ENCODE measurements around the gene LYPD5.

The LYPD5 gene

GRCh38 chr19:43762814-43763213, 39.4 kb downstream of the LYPD5 start:
- Mint-ChIP-seq H3K27me3 (no peaks in the 10 kb centered on the region), H3K9me3 (no peaks in the 10 kb centered on the region), H3K4me3 (no peak overlapping the region), H3K27ac (peak overlapping the region; percentile 23), H3K4me1 (peaks cover 77% of the 10 kb centered on the region), H3K36me3 (ENCODE audit: low read depth) (peaks cover 34% of the 10 kb centered on the region)
- DNase-seq (no peak), ATAC-seq (no peak)

DNA sequence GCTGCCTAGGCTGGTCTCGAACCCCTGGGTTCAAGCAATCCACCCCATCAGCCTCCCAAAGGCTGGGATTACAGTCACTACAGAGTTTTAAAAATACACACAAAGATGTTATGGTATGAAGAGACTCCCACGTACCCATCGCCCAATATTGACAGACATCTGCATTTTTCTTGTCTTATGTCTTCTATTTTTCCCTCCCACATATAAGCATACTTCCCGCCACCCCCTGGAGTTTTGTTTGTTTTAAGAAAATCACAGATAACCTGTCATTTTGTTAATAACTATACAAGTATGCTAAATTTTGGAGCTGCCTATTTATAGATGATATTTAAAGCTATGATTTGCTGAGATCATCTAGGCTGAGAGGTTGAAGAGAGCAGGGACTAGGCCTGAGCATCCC, 41.3 kb downstream of the LYPD5 start:
- H3K27ac Mint-ChIP-seq: no peak overlapping the region
- no peak overlapping the region for H3K4me3 Mint-ChIP-seq
- no peaks in the 10 kb centered on the region for H3K27me3 Mint-ChIP-seq
- H3K36me3 Mint-ChIP-seq (ENCODE audit: low read depth): peaks cover 29% of the 10 kb centered on the region
- ATAC-seq (no peak), DNase-seq (no peak)
- no peaks in the 10 kb centered on the region for H3K9me3 Mint-ChIP-seq
- peaks cover 75% of the 10 kb centered on the region for H3K4me1 Mint-ChIP-seq

DNA sequence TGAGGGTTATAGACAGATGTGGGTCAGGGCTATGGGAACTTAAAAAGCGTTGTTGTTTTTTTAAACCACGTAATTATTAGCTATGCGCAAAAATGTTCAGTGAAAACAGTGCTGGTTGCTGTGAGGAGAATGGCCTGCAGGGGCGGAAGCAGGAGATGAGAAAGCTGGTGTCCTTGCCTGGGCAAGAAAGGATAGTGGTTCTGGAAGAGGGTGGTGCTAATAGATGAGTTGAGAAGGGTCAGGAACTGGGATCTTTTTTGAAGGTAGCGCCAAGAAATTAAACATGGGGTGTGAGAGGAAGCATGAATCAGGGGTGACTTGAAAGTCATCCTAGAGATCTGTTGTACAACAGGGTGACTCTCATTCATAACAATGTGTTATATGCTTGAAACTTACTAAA, 42.7 kb downstream of the LYPD5 start:
- Mint-ChIP-seq H3K27me3 (peaks cover 8% of the 10 kb centered on the region), H3K27ac (no peak overlapping the region)

GRCh38 chr19:43755256-43755801, 46.9 kb downstream of the LYPD5 start:
- Mint-ChIP-seq H3K4me1 (peaks cover 76% of the 10 kb centered on the region), H3K27ac (peak overlapping the region; percentile 100), H3K27me3 (peaks cover 9% of the 10 kb centered on the region), H3K36me3 (ENCODE audit: low read depth) (peaks cover 41% of the 10 kb centered on the region), H3K4me3 (peak overlapping the region; percentile 99), H3K9me3 (no peaks in the 10 kb centered on the region)
- ATAC-seq: no peak
- peak; percentile 87 for DNase-seq

More for the DNA sequence above, 42.7 kb downstream of the LYPD5 start:
- Mint-ChIP-seq H3K9me3 (no peaks in the 10 kb centered on the region), H3K4me1 (peaks cover 74% of the 10 kb centered on the region), H3K36me3 (ENCODE audit: low read depth) (peaks cover 30% of the 10 kb centered on the region), H3K4me3 (no peak overlapping the region)
- no peak for ATAC-seq
- no peak for DNase-seq

DNA sequence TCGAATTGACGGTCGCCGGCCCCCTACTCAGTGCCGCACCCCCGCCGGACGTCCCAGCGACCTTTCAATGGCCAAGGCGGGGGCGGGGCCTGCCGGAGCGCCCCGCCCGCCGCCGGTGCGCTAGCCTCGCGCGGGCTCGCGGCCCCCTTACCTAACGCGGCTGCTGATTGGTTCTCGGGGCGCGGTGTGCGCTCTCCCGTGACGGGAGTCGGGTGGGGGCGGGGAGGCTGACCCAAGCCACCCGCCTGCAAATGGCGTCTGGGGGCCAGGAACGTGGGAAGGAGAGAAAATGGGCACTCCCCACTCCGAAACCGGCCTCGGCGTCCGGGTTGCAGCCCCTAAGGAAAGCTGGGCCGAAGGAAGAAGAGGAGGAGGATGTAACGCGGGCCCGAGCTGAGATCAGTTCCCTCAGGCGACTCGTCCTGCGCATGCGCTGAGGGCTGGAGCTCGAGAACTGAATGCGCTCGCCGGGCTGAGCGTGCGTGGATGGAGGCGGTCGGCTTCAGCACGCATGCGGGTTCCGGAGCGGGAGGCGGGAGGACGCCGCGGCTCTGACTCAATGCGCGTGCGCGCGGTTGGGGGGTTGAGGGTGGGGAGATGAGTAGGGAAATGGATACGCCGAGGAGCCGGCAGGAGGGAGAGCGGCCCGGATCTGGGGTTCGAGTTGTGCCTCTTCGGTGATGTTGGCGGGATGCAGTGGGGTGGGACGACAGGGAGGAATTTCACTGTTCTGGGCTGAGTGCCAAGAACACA, 47.6 kb downstream of the LYPD5 start, which contains the start of gene SMG9:
Gene SMG9 (minus strand): TSS at position 460 of the 753 bp plus-strand sequence. CDS start 4,221 bp downstream, outside the sequence.
- Mint-ChIP-seq H3K4me1 (peaks cover 78% of the 10 kb centered on the region), H3K36me3 (ENCODE audit: low read depth) (peaks cover 47% of the 10 kb centered on the region), H3K9me3 (no peaks in the 10 kb centered on the region), H3K4me3 (peak within 1 kb of the TSS; percentile 99), H3K27ac (peak within 1 kb of the TSS; percentile 100), H3K27me3 (peaks cover 9% of the 10 kb centered on the region)
- DNase-seq (peak; percentile 99), ATAC-seq (peak; percentile 78)

- no peaks in the 10 kb centered on the region for H3K9me3 Mint-ChIP-seq
These were observed 48.1 kb downstream of the LYPD5 start for GRCh38 chr19:43754253-43754502.

DNA sequence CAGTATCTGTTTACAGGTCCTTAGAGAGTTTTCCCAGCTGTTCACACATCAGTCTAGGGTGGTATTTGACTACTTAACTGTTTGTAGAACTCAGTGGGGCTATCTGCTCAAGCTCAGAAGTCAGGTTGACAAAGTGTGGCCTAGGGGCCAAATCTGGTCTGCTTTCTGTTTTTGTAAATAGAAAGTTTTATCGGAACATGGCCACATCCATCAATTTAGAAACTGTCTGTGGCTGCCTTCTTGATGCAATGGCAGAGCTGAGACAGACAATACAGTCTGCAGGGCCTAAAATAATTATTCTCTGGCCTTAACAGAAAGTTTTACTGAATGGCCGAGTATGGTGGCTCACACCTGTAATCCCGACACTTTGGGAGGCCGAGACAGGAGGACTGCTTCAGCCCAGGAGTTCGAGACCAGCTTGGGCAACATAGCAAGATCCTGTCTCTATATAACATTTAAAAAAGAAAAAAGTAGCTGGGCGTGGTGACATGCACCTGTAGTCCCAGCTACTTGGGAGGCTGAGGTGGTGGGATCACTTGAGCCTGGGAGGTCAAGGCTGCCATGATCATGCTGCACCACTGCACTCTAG, 49.9 kb downstream of the LYPD5 start:
- peaks cover 70% of the 10 kb centered on the region for H3K4me1 Mint-ChIP-seq
- peak overlapping the region; percentile 99 for H3K4me3 Mint-ChIP-seq
- H3K36me3 Mint-ChIP-seq (ENCODE audit: low read depth): peaks cover 54% of the 10 kb centered on the region
- H3K27ac Mint-ChIP-seq: peak overlapping the region; percentile 100
- ATAC-seq (no peak), DNase-seq (no peak)
- no peaks in the 10 kb centered on the region for H3K9me3 Mint-ChIP-seq
- peaks cover 9% of the 10 kb centered on the region for H3K27me3 Mint-ChIP-seq

More at GRCh38 chr19:43754253-43754502, 48.1 kb downstream of the LYPD5 start:
- Mint-ChIP-seq H3K36me3 (ENCODE audit: low read depth) (peaks cover 48% of the 10 kb centered on the region), H3K27ac (peak overlapping the region; percentile 100), H3K4me3 (peak overlapping the region; percentile 99), H3K27me3 (peaks cover 9% of the 10 kb centered on the region), H3K4me1 (peaks cover 75% of the 10 kb centered on the region)
- DNase-seq (no peak), ATAC-seq (no peak)

- Mint-ChIP-seq H3K9me3 (no peaks in the 10 kb centered on the region), H3K4me1 (peaks cover 64% of the 10 kb centered on the region), H3K36me3 (ENCODE audit: low read depth) (peaks cover 56% of the 10 kb centered on the region), H3K4me3 (no peak overlapping the region), H3K27ac (peak overlapping the region; percentile 53), H3K27me3 (peaks cover 9% of the 10 kb centered on the region)
- no peak for ATAC-seq
- no peak for DNase-seq
These were observed 50.6 kb downstream of the LYPD5 start for GRCh38 chr19:43751466-43752220.

DNA sequence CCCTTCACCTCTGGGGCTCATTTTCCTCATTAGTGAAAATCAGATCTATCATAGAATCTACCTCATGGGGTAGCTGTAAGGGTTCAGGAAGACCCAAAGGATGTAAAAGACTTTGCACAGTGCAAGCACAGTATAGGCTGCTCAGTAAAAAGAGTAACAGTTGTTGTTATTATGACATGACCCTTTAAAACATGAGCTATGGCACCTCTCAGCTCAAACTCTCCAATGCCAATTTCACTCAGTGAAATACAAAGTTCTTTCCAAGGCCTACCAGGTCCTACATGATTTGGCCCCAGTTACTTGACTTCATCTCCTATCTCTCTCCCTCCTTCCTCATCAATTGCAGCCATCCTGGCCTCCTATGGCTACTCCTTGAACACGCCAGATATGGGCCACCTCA, 52.3 kb downstream of the LYPD5 start:
- H3K9me3 Mint-ChIP-seq: no peaks in the 10 kb centered on the region
- H3K4me1 Mint-ChIP-seq: peaks cover 55% of the 10 kb centered on the region
- no peak for ATAC-seq
- DNase-seq: no peak
- H3K27ac Mint-ChIP-seq: peak overlapping the region; percentile 55
- peaks cover 55% of the 10 kb centered on the region for H3K36me3 Mint-ChIP-seq (ENCODE audit: low read depth)
- H3K27me3 Mint-ChIP-seq: peaks cover 4% of the 10 kb centered on the region
- H3K4me3 Mint-ChIP-seq: no peak overlapping the region

DNA sequence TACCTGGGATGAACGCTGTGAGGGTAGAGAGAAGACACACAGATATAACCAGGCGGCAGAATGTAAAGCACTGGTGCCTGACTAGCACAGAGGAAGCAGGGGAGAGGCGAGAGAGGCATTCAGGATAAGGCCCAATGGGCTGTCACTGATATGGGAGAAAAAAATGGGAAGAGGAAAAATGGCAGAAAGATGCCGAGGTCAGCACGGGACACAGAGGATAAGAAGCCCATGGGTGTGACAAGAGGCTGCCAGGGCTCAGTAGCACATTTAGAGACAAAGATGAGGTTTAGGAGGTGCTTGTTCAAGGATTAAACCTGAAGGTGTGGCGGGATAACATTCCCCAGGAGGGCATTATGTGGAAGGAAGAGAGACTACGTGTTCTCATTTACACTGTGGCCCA, 53.1 kb downstream of the LYPD5 start:
- ATAC-seq (no peak), DNase-seq (no peak)
- Mint-ChIP-seq H3K36me3 (ENCODE audit: low read depth) (peaks cover 53% of the 10 kb centered on the region), H3K27me3 (no peaks in the 10 kb centered on the region), H3K4me3 (no peak overlapping the region), H3K9me3 (no peaks in the 10 kb centered on the region), H3K4me1 (peaks cover 49% of the 10 kb centered on the region), H3K27ac (peak overlapping the region; percentile 14)

- Mint-ChIP-seq H3K27me3 (no peaks in the 10 kb centered on the region), H3K27ac (peak overlapping the region; percentile 66), H3K9me3 (no peaks in the 10 kb centered on the region), H3K36me3 (ENCODE audit: low read depth) (peaks cover 55% of the 10 kb centered on the region), H3K4me3 (no peak overlapping the region), H3K4me1 (peaks cover 45% of the 10 kb centered on the region)
- DNase-seq (no peak), ATAC-seq (no peak)
These were observed 53.6 kb downstream of the LYPD5 start for GRCh38 chr19:43748685-43749084.

- Mint-ChIP-seq H3K9me3 (no peaks in the 10 kb centered on the region), H3K4me3 (no peak overlapping the region), H3K27me3 (no peaks in the 10 kb centered on the region), H3K36me3 (ENCODE audit: low read depth) (peaks cover 55% of the 10 kb centered on the region), H3K27ac (peak overlapping the region; percentile 66), H3K4me1 (peaks cover 40% of the 10 kb centered on the region)
- DNase-seq (no peak), ATAC-seq (no peak)
These were observed 54.0 kb downstream of the LYPD5 start for GRCh38 chr19:43748205-43748594.

DNA sequence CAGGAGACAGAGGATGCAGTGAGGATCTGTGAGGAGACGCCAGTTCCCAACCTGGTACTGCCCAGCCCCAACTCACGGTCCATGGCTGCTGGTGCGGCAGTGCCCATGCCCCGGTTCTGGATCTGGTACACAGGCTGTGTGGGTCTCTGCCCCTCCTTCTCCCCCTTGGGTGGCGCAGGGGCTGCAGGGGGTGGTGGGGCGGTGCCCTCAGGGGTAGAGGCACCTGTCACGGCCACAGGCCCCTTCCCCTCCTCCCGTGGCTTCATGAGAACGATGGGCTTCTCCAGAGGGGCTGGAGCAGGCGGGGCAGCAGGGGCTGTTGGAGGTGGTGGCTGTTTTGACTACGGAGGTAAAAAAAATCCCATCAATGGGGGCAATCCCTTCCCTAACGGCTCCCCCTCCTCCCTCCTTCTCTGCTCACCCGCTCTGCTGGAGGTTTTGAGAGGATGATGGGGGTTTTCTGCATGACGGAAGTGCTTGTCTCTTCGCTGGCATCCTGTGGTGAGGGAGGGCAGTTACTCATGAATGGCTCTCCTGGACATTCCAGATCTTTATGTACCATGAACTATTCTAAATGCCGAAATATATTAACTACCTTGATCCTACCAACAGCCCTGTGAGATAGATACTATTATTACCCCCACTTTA, 54.6 kb downstream of the LYPD5 start:
- Mint-ChIP-seq H3K36me3 (ENCODE audit: low read depth) (peaks cover 55% of the 10 kb centered on the region), H3K4me1 (peaks cover 34% of the 10 kb centered on the region), H3K27me3 (no peaks in the 10 kb centered on the region), H3K9me3 (no peaks in the 10 kb centered on the region), H3K4me3 (peak overlapping the region; percentile 19), H3K27ac (peak overlapping the region; percentile 66)
- DNase-seq: no peak
- no peak for ATAC-seq
